Calu3 (cell line): ENCODE data around the gene GRIK1. TPM values are rescaled to one million over a fixed set of nuclear protein-coding genes. Genes with fewer than 3 reads are reported as not detected.
"Not testable (repeated sequence)": the region's sequence is repeated elsewhere in the genome, so short reads cannot be mapped to it uniquely, and the experiment has no call there.

Experiments used
- BruUV-seq: library from RNA; stranded (reverse); fragments of 400-500 nt; replicated peaks from 2 replicates; lab custom pipeline; 2021; lab: Mats Ljungman, UMichigan
- CTCF ChIA-PET: fragments of 300-600 bp; sonication (Branson Sonifier 250); formaldehyde crosslinking; loops from one replicate; lab custom pipeline; 2022; ENCODE audit warnings: antibody characterized with exemption; lab: Charles Lee
- DNase-seq: peaks from one replicate; pipeline ENCODE4 v3.0.0; 2022
- H3K27ac Mint-ChIP-seq: one replicate; pipeline ENCODE4 v1.8.0; 2022; ENCODE audit warnings: mixed read lengths; ENCODE audit not compliant: unreplicated experiment
- H3K27me3 Mint-ChIP-seq: one replicate; pipeline ENCODE4 v1.8.0; 2022; ENCODE audit warnings: mixed read lengths; ENCODE audit not compliant: unreplicated experiment
- H3K36me3 Mint-ChIP-seq: one replicate; pipeline ENCODE4 v1.8.0; 2022; ENCODE audit warnings: mild to moderate bottlenecking, moderate library complexity, mixed read lengths; ENCODE audit not compliant: insufficient read depth, unreplicated experiment
- H3K4me1 Mint-ChIP-seq: one replicate; pipeline ENCODE4 v1.8.0; 2022; ENCODE audit warnings: mild to moderate bottlenecking, low read depth, mixed read lengths; ENCODE audit not compliant: unreplicated experiment
- H3K4me3 Mint-ChIP-seq: one replicate; pipeline ENCODE4 v1.8.0; 2022; ENCODE audit warnings: mild to moderate bottlenecking, low read depth, moderate library complexity, mixed read lengths; ENCODE audit not compliant: unreplicated experiment
- H3K9me3 Mint-ChIP-seq: one replicate; pipeline ENCODE4 v1.8.0; 2022; ENCODE audit warnings: low read depth, mixed read lengths; ENCODE audit not compliant: unreplicated experiment
- CTCF ChIP-seq: fragments of 200-600 bp; IDR thresholded peaks from one replicate; pipeline ENCODE4 v1.8.0; 2022; ENCODE audit warnings: antibody characterized with exemption; ENCODE audit not compliant: unreplicated experiment
- intact Hi-C: fragments of 100-400 bp; cut with micrococcal nuclease; formaldehyde crosslinking; loops from one replicate; pipeline ENCODE4 v1.10.0; 2022; ENCODE audit not compliant: unreplicated experiment
- total RNA-seq: library from RNA; stranded (reverse); gene quantifications from 2 replicates; pipeline ENCODE4 v1.2.3, GENCODE V29; 2022

The GRIK1 gene
- total RNA-seq, 1 experiment from 2014 or later = not detected

- intact Hi-C loops = no loop called here
- DNase-seq = no peak
- H3K4me3 Mint-ChIP-seq = no peak overlapping the region
- TF ChIP-seq CTCF = no peak
- CTCF ChIA-PET = interaction anchor here (0.6 kb wide), 1 partner anchor 17 kb away, joined by 3 read pairs; no protein-coding TSS in a partner anchor
- H3K9me3 Mint-ChIP-seq = no peaks in the 10 kb centered on the region
- no TSS peak for BruUV-seq
- no peaks in the 10 kb centered on the region for H3K4me1 Mint-ChIP-seq
- no peaks in the 10 kb centered on the region for H3K27me3 Mint-ChIP-seq
- H3K27ac Mint-ChIP-seq = no peak overlapping the region
- H3K36me3 Mint-ChIP-seq = no peaks in the 10 kb centered on the region
Measured at GRCh38 chr21:29606613-29607012, 333.2 kb downstream of the GRIK1 start.

GRCh38 chr21:29605219-29605618 is 334.6 kb downstream of the GRIK1 start:
- H3K27ac Mint-ChIP-seq, H3K27me3 Mint-ChIP-seq, CTCF ChIA-PET, H3K4me1 Mint-ChIP-seq, intact Hi-C loops, DNase-seq, H3K4me3 Mint-ChIP-seq, H3K36me3 Mint-ChIP-seq, H3K9me3 Mint-ChIP-seq, BruUV-seq: not testable (repeated sequence)

- H3K4me1 Mint-ChIP-seq = no peaks in the 10 kb centered on the region
- H3K27me3 Mint-ChIP-seq = no peaks in the 10 kb centered on the region
- H3K27ac Mint-ChIP-seq = no peak overlapping the region
- CTCF ChIA-PET = no interaction called here
- intact Hi-C loops = no loop called here
- no peaks in the 10 kb centered on the region for H3K9me3 Mint-ChIP-seq
- TF ChIP-seq CTCF = no peak
- no TSS peak for BruUV-seq
- no peak for DNase-seq
- H3K4me3 Mint-ChIP-seq = no peak overlapping the region
- no peaks in the 10 kb centered on the region for H3K36me3 Mint-ChIP-seq
Measured at GRCh38 chr21:29604076-29604475, 335.7 kb downstream of the GRIK1 start.

- Mint-ChIP-seq H3K4me1 (no peaks in the 10 kb centered on the region), H3K27me3 (no peaks in the 10 kb centered on the region), H3K9me3 (no peaks in the 10 kb centered on the region), H3K36me3 (no peaks in the 10 kb centered on the region), H3K27ac (no peak overlapping the region), H3K4me3 (no peak overlapping the region)
- TF ChIP-seq CTCF = no peak
- BruUV-seq = no TSS peak
- intact Hi-C loops = no loop called here
- DNase-seq = no peak
- CTCF ChIA-PET = no interaction called here
Measured at GRCh38 chr21:29601047-29601446, 338.7 kb downstream of the GRIK1 start.

- no TSS peak for BruUV-seq
- CTCF ChIA-PET = no interaction called here
- DNase-seq = no peak
- TF ChIP-seq CTCF = no peak
- H3K36me3 Mint-ChIP-seq = no peaks in the 10 kb centered on the region
- H3K27me3 Mint-ChIP-seq = no peaks in the 10 kb centered on the region
- H3K4me3 Mint-ChIP-seq = no peak overlapping the region
- peaks cover 9% of the 10 kb centered on the region for H3K4me1 Mint-ChIP-seq
- H3K27ac Mint-ChIP-seq = no peak overlapping the region
- H3K9me3 Mint-ChIP-seq = no peaks in the 10 kb centered on the region
- intact Hi-C loops = no loop called here
Measured at GRCh38 chr21:29586696-29587095, 353.1 kb downstream of the GRIK1 start.
